SU-DHL-6 (cell line): ENCODE measurements around the gene ZNF488.

Source experiments
- H2AFZ ChIP-seq: fragments of 200-600 bp; sonication (generic); 2 replicates; pipeline ENCODE4 v1.6.1; 2014; ENCODE audit warnings: low read depth, mild to moderate bottlenecking, moderate library complexity, mixed read lengths, antibody characterized with exemption, low read length; ENCODE audit not compliant: severe bottlenecking
- H3F3A ChIP-seq: fragments of 200-600 bp; shearing (Covaris generic); 2 replicates; pipeline ENCODE4 v1.6.0; 2016; ENCODE audit warnings: antibody characterized with exemption, mild to moderate bottlenecking; ENCODE audit not compliant: insufficient read depth
- H3K27ac ChIP-seq: fragments of 200-600 bp; sonication (generic); 2 replicates; pipeline ENCODE4 v1.5.1; 2016; ENCODE audit warnings: low read depth, mild to moderate bottlenecking, low read length, moderate library complexity, mixed read lengths
- H3K27me3 ChIP-seq: fragments of 200-600 bp; sonication (generic), shearing (Covaris generic); 2 replicates; pipeline ENCODE4 v1.6.0; 2014; ENCODE audit warnings: mild to moderate bottlenecking, low read length
- H3K36me3 ChIP-seq: fragments of 200-600 bp; sonication (generic); 2 replicates; pipeline ENCODE4 v1.6.1; 2014; ENCODE audit warnings: mild to moderate bottlenecking, low read length, mixed read lengths
- H3K4me2 ChIP-seq: fragments of 300-600, 200-600 bp; shearing (Covaris generic), sonication (generic); 2 replicates; pipeline ENCODE4 v1.6.0; 2014; ENCODE audit warnings: low read length, low read depth, mild to moderate bottlenecking; ENCODE audit not compliant: poor library complexity, severe bottlenecking
- H3K4me3 ChIP-seq: fragments of 200-600 bp; sonication (generic); 2 replicates; pipeline ENCODE4 v1.5.1; 2014; ENCODE audit warnings: antibody characterized with exemption, low read length, mild to moderate bottlenecking, mixed read lengths; ENCODE audit not compliant: insufficient read depth, poor library complexity, severe bottlenecking
- H3K79me2 ChIP-seq: fragments of 200-600 bp; sonication (generic); 2 replicates; pipeline ENCODE4 v1.6.1; 2014; ENCODE audit warnings: mild to moderate bottlenecking, low read length, moderate library complexity; ENCODE audit not compliant: insufficient read depth
- H3K9ac ChIP-seq: fragments of 200-600 bp; sonication (generic); 2 replicates; pipeline ENCODE4 v1.7.0; 2014; ENCODE audit warnings: mild to moderate bottlenecking, low read length
- H3K9me2 ChIP-seq: fragments of 200-600 bp; sonication (generic); replicated peaks from 2 replicates; pipeline ENCODE4 v1.6.1; 2014; ENCODE audit warnings: low read length; ENCODE audit not compliant: insufficient read depth
- H3K9me3 ChIP-seq: fragments of 200-600 bp; sonication (generic); 2 replicates; pipeline ENCODE4 v1.6.1; 2014; ENCODE audit warnings: low read length, mixed read lengths; ENCODE audit not compliant: insufficient read depth
- H4K20me1 ChIP-seq: fragments of 200-600 bp; sonication (generic); 2 replicates; pipeline ENCODE4 v1.6.1; 2014; ENCODE audit warnings: low read depth, mild to moderate bottlenecking, antibody characterized with exemption, low read length, moderate library complexity, mixed read lengths
- CTCF ChIP-seq: fragments of 200-600 bp; sonication (generic); IDR thresholded peaks from one replicate; pipeline ENCODE4 v1.5.1; 2017; ENCODE audit warnings: antibody characterized with exemption, mild to moderate bottlenecking, low read length, moderate library complexity; ENCODE audit not compliant: insufficient read depth, poor library complexity, severe bottlenecking
- EZH2phosphoT487 ChIP-seq: fragments of 200-600 bp; sonication (generic), shearing (Covaris generic); conservative IDR thresholded peaks from 2 replicates; pipeline ENCODE4 v1.6.1; 2018; ENCODE audit warnings: mild to moderate bottlenecking, antibody characterized with exemption, low read length, moderate library complexity, mixed read lengths

ZNF488 gene

GRCh38 chr10:47335906-47336305, 48.2 kb downstream of the ZNF488 start:
- no peak overlapping the region for H3K9ac ChIP-seq
- H3K9me3 ChIP-seq: no peaks in the 10 kb centered on the region
- H3K4me3 ChIP-seq: no peak overlapping the region
- H3K9me2 ChIP-seq: no peaks in the 10 kb centered on the region
- H3K36me3 ChIP-seq: no peaks in the 10 kb centered on the region
- no peaks in the 10 kb centered on the region for H4K20me1 ChIP-seq
- no peaks in the 10 kb centered on the region for H3K27me3 ChIP-seq
- TF ChIP-seq EZH2phosphoT487: no peak
- TF ChIP-seq CTCF: no peak
- no peak overlapping the region for H3K27ac ChIP-seq
- H3K79me2 ChIP-seq: no peaks in the 10 kb centered on the region
- no peak overlapping the region for H3K4me2 ChIP-seq
- no peak overlapping the region for H2AFZ ChIP-seq
- no peaks in the 10 kb centered on the region for H3F3A ChIP-seq

DNA sequence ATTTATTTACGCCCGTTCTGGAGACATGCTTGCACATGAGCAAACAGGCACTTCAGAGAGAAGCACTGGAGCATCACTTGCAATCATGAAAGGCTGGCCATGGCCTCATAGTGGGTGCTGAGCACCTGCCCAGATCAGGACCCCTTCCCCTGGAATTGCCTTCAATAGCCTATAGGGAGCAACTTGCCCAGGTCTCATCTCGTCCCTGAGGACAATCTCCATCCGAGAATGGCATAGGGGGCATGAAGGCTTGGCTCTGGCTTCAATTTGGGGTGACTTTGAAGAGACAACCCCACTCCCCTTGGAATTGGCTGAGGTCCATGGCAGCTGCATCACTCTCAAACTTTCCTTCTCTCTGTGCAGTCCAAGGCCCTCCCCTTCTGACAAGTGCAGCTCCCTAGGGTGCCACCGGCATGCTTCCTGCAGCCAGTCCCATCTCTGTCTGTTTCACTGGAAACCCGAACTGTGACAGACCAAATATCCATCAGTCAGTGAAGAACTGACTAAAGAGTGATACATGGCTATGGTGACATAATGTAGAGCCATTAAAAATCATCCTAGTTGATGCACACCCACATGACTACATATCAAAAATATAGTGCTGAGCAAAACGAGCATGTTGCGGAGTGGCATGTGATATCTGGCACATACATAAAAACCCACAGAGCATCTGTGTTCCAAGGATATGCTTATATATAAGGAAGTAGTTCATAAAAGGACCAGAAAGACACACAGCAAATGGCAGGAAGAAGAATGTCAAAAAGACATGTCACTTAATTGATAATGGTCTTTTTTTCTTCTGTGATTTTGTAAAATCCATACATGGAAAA, 49.4 kb downstream of the ZNF488 start:
- Histone ChIP-seq H3K36me3 (no peaks in the 10 kb centered on the region), H3K9ac (no peak overlapping the region), H2AFZ (no peak overlapping the region), H3K79me2 (no peaks in the 10 kb centered on the region), H3K27ac (no peak overlapping the region), H4K20me1 (no peaks in the 10 kb centered on the region), H3K4me3 (no peak overlapping the region), H3K9me2 (no peaks in the 10 kb centered on the region), H3F3A (no peaks in the 10 kb centered on the region), H3K27me3 (no peaks in the 10 kb centered on the region), H3K4me2 (no peak overlapping the region), H3K9me3 (no peaks in the 10 kb centered on the region)
- TF ChIP-seq EZH2phosphoT487 (no peak), CTCF (no peak)

DNA sequence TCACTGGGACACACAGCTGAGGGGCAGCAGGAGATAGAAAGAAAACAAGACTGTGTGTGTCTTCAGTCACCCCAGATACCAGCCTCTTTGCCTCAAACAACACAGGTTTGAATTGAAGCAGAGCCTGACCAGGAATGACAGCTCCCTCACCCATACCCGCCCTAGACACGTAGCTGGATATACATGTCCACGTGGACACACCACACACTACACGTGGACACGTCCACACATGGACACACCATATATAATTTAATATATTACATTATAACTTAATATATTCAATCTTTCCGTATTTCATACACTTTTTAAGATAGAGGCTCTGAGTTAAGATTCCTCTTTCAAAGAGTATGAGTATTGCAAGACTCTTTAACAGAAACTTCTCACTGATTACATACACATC, 50.6 kb downstream of the ZNF488 start:
- H2AFZ ChIP-seq: no peak overlapping the region
- no peaks in the 10 kb centered on the region for H3K36me3 ChIP-seq
- no peak overlapping the region for H3K9ac ChIP-seq
- H3F3A ChIP-seq: no peaks in the 10 kb centered on the region
- no peak overlapping the region for H3K4me3 ChIP-seq
- H3K27ac ChIP-seq: no peak overlapping the region
- H3K27me3 ChIP-seq: no peaks in the 10 kb centered on the region
- TF ChIP-seq CTCF (no peak), EZH2phosphoT487 (no peak)
- no peaks in the 10 kb centered on the region for H3K9me2 ChIP-seq
- no peaks in the 10 kb centered on the region for H3K79me2 ChIP-seq
- H4K20me1 ChIP-seq: no peaks in the 10 kb centered on the region
- H3K4me2 ChIP-seq: no peak overlapping the region
- H3K9me3 ChIP-seq: no peaks in the 10 kb centered on the region
